ENCODE data around the gene SDK1. TPM values are rescaled to one million over a fixed set of nuclear protein-coding genes. Genes with fewer than 3 reads are reported as not detected.
A peak's percentile ranks its signal among the peaks of the same experiment; 100 is the strongest.

The SDK1 gene
- total RNA-seq, 1 donor from 2014 or later: 10.4 TPM

GRCh38 chr7:3272691-3273141, 28.3 kb upstream of the SDK1 start:
- H3K9me3 ChIP-seq: no peaks in the 10 kb centered on the region
- H3K27ac ChIP-seq: no peak overlapping the region
- H3K27me3 ChIP-seq: no peaks in the 10 kb centered on the region
- H3K4me1 ChIP-seq: no peaks in the 10 kb centered on the region
- no peak overlapping the region for H3K4me3 ChIP-seq
- DNase-seq (no peak), ATAC-seq (no peak)
- intact Hi-C loops (cut with DNase I): no loop called here
- TF ChIP-seq, protein P1, sequence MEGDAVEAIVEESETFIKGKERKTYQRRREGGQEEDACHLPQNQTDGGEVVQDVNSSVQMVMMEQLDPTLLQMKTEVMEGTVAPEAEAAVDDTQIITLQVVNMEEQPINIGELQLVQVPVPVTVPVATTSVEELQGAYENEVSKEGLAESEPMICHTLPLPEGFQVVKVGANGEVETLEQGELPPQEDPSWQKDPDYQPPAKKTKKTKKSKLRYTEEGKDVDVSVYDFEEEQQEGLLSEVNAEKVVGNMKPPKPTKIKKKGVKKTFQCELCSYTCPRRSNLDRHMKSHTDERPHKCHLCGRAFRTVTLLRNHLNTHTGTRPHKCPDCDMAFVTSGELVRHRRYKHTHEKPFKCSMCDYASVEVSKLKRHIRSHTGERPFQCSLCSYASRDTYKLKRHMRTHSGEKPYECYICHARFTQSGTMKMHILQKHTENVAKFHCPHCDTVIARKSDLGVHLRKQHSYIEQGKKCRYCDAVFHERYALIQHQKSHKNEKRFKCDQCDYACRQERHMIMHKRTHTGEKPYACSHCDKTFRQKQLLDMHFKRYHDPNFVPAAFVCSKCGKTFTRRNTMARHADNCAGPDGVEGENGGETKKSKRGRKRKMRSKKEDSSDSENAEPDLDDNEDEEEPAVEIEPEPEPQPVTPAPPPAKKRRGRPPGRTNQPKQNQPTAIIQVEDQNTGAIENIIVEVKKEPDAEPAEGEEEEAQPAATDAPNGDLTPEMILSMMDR (IDR thresholded peaks at IDR 0.05): no peak
- no peaks in the 10 kb centered on the region for H3K36me3 ChIP-seq

DNA sequence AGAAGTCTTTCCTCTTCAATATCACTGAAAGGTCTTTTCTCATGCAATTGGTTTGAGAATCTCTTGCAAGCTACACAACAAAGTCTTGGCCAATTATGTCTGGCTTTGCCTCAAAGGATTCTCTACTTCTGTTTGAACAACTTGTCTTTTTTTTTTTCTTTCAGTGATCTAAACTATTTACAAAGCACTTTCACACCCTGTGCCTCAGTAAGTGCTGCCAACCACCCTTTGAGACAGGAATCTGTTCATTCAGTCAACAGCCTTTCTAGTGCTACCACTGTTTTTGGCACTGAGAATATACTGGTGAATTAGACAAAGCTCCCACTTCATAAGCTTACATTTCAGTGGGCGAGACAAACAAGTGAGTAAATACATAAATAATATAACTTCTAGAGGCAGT, 26.9 kb upstream of the SDK1 start:
- H3K27ac ChIP-seq: no peak overlapping the region
- intact Hi-C loops (cut with DNase I): no loop called here
- no peak for ATAC-seq
- H3K9me3 ChIP-seq: no peaks in the 10 kb centered on the region
- DNase-seq: no peak
- no peaks in the 10 kb centered on the region for H3K27me3 ChIP-seq
- TF ChIP-seq, protein P1 (IDR thresholded peaks at IDR 0.05): no peak
- H3K4me1 ChIP-seq: no peaks in the 10 kb centered on the region
- H3K36me3 ChIP-seq: no peaks in the 10 kb centered on the region
- no peak overlapping the region for H3K4me3 ChIP-seq

DNA sequence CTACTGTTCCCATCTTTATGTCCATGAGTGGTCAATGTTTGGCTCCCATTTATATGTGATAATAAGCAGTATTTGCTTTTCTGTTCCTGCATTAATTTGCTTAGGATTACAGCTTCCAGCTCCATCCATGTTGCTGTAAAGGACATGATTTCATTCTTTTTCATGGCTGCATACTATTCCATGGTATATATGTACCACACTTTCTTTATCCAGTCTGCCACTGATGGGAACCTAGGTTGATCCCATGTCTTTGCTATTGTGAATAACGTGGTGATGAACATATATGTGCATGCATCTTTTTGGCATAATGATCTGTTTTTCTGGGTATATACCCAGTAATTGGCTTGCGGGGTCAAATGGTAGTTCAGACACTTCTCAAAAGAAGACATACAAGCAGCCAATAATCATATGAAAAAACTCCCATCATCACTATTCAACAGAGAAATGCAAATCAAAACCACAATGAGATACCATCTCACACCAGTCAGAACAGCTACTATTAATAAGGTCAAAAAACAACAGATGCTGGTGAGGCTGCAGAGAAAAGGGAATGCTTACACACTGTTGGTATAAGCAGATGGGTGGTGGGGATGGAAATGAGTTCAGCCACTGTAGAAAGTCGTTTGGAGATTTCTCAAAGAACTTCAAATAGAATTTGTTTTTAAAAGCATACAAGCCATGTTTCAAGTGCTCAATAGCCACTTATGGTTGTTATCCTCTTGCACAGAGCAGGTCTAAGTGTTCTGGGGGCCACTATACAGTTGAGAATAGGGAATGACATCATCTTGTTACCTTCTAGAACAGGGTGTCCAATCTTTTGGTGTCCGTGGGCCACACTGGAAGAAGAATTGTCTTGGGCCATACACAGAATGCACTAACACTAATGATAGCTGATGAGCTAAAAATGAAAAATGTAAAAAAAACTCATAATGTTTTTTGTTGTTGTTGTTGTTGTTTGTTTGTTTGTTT, 23.2 kb upstream of the SDK1 start:
- no peaks in the 10 kb centered on the region for H3K9me3 ChIP-seq
- no peaks in the 10 kb centered on the region for H3K4me1 ChIP-seq
- no peak overlapping the region for H3K27ac ChIP-seq
- no peaks in the 10 kb centered on the region for H3K36me3 ChIP-seq
- H3K4me3 ChIP-seq: no peak overlapping the region
- DNase-seq (no peak), ATAC-seq (peak; percentile 26)
- no peaks in the 10 kb centered on the region for H3K27me3 ChIP-seq
- TF ChIP-seq, protein P1 (IDR thresholded peaks at IDR 0.05): no peak
- intact Hi-C loops (cut with DNase I): no loop called here

GRCh38 chr7:3279147-3279818, 21.8 kb upstream of the SDK1 start:
- Histone ChIP-seq H3K27ac (no peak overlapping the region), H3K36me3 (no peaks in the 10 kb centered on the region), H3K4me1 (no peaks in the 10 kb centered on the region), H3K4me3 (no peak overlapping the region), H3K27me3 (no peaks in the 10 kb centered on the region), H3K9me3 (no peaks in the 10 kb centered on the region)
- TF ChIP-seq, protein P1 (IDR thresholded peaks at IDR 0.05): no peak
- intact Hi-C loops (cut with DNase I): no loop called here
- ATAC-seq (no peak), DNase-seq (no peak)

- TF ChIP-seq, protein P1 (IDR thresholded peaks at IDR 0.05): no peak
- Histone ChIP-seq H3K4me3 (no peak overlapping the region), H3K9me3 (no peaks in the 10 kb centered on the region), H3K36me3 (no peaks in the 10 kb centered on the region), H3K27me3 (no peaks in the 10 kb centered on the region), H3K27ac (no peak overlapping the region), H3K4me1 (no peaks in the 10 kb centered on the region)
- DNase-seq (no peak), ATAC-seq (no peak)
- intact Hi-C loops (cut with DNase I): no loop called here
These were observed 20.6 kb upstream of the SDK1 start for GRCh38 chr7:3280445-3280844.

Measured in upper lobe of right lung (tissue), 1 donor.